IMR-90 (cell line): ENCODE results near the gene KCTD5. TPM values are rescaled to one million over a fixed set of nuclear protein-coding genes. Genes with fewer than 3 reads are reported as not detected.

ENCODE experiments used
- ATAC-seq: fragments of 200-7000 bp; cut with Tn5 transposase; 2 replicates; pipeline ENCODE4 v1.9.1; 2020; ENCODE audit warnings: low read depth, mild to moderate bottlenecking, moderate library complexity
- BruUV-seq: library from RNA; stranded (reverse); fragments of 400-500 nt; replicated peaks from 2 replicates; lab custom pipeline; 2021; lab: Mats Ljungman, UMichigan
- CTCF ChIA-PET: fragments of 300-600 bp; formaldehyde crosslinking; extraction: SDS; loops from one replicate; lab custom pipeline; 2021; ENCODE audit warnings: antibody characterized with exemption; lab: Yijun Ruan, JAX
- POLR2A ChIA-PET: fragments of 300-600 bp; sonication (Branson Sonifier 250); formaldehyde crosslinking; loops from one replicate; lab custom pipeline; 2022; ENCODE audit warnings: antibody characterized with exemption; ENCODE audit not compliant: unreplicated experiment; lab: Charles Lee
- DNase-seq: peaks from one replicate; pipeline ENCODE4 v3.0.0; 2013
- H2AFZ ChIP-seq: replicated peaks from 2 replicates; pipeline ENCODE3; 2013; ENCODE audit warnings: low read length, mild to moderate bottlenecking; ENCODE audit not compliant: poor library complexity
- H2AK5ac ChIP-seq: 2 replicates; pipeline ENCODE4 v1.6.1; 2013; ENCODE audit warnings: low read depth, low read length, inconsistent platforms
- H2AK9ac ChIP-seq: replicated peaks from 2 replicates; pipeline ENCODE3; 2013; ENCODE audit warnings: mild to moderate bottlenecking, low read depth, low read length, moderate library complexity; ENCODE audit not compliant: poor library complexity
- H2BK120ac ChIP-seq: 2 replicates; pipeline ENCODE4 v1.6.1; 2013; ENCODE audit warnings: low read depth, low read length, inconsistent platforms
- H2BK15ac ChIP-seq: 3 replicates; pipeline ENCODE4 v1.6.1; 2013; ENCODE audit warnings: low read depth, low read length, inconsistent platforms
- H2BK20ac ChIP-seq: 2 replicates; pipeline ENCODE4 v1.6.1; 2013; ENCODE audit warnings: low read depth, mild to moderate bottlenecking, inconsistent platforms, low read length, moderate library complexity
- H2BK5ac ChIP-seq: 2 replicates; pipeline ENCODE4 v1.6.1; 2013; ENCODE audit warnings: mild to moderate bottlenecking, low read depth, low read length, inconsistent platforms; ENCODE audit not compliant: poor library complexity, severe bottlenecking
- H3K14ac ChIP-seq: replicated peaks from 2 replicates; pipeline ENCODE4 v1.6.1; 2013; ENCODE audit warnings: low read depth, low read length, inconsistent platforms
- H3K18ac ChIP-seq: 2 replicates; pipeline ENCODE4 v1.6.1; 2013; ENCODE audit warnings: low read depth, low read length, control low read depth
- H3K23ac ChIP-seq: 2 replicates; pipeline ENCODE4 v1.6.1; 2013; ENCODE audit warnings: low read depth, low read length, inconsistent platforms
- H3K27ac ChIP-seq: 2 replicates; pipeline ENCODE4 v1.5.1; 2013; ENCODE audit warnings: mild to moderate bottlenecking, control low read depth, low read length; ENCODE audit not compliant: insufficient read depth
- H3K27me3 ChIP-seq: 2 replicates; pipeline ENCODE4 v1.6.1; 2013; ENCODE audit warnings: low read length; ENCODE audit not compliant: control insufficient read depth, insufficient read depth
- H3K36me3 ChIP-seq: 2 replicates; pipeline ENCODE4 v1.6.1; 2013; ENCODE audit warnings: low read length, mixed read lengths; ENCODE audit not compliant: control insufficient read depth, insufficient read depth
- H3K4ac ChIP-seq: 2 replicates; pipeline ENCODE4 v1.6.1; 2013; ENCODE audit warnings: low read depth, low read length, inconsistent platforms
- H3K4me1 ChIP-seq: 2 replicates; pipeline ENCODE4 v1.6.1; 2013; ENCODE audit warnings: low read length, mixed read lengths; ENCODE audit not compliant: control insufficient read depth, insufficient read depth
- H3K4me2 ChIP-seq: 2 replicates; pipeline ENCODE4 v1.6.1; 2013; ENCODE audit warnings: low read depth, mild to moderate bottlenecking, control low read depth, low read length, moderate library complexity
- H3K4me3 ChIP-seq: 2 replicates; pipeline ENCODE4 v1.5.1; 2013; ENCODE audit warnings: low read depth, mild to moderate bottlenecking, control low read depth, low read length, moderate library complexity; ENCODE audit not compliant: insufficient read depth
- H3K56ac ChIP-seq: 2 replicates; pipeline ENCODE4 v1.6.1; 2013; ENCODE audit warnings: low read length, inconsistent platforms; ENCODE audit not compliant: insufficient read depth; ENCODE audit errors: extremely low read depth
- H3K79me1 ChIP-seq, 2 experiments: 2 replicates each; pipeline ENCODE4 v1.6.1; 2013; ENCODE audit warnings: low read length in 2 of 2, inconsistent platforms in 1 of 2, low read depth in 1 of 2
- H3K9ac ChIP-seq: 2 replicates; pipeline ENCODE4 v1.6.1; 2013; ENCODE audit warnings: low read depth, low read length, control low read depth
- H3K9me1 ChIP-seq: 2 replicates; pipeline ENCODE4 v1.6.1; 2013; ENCODE audit warnings: low read length, inconsistent platforms; ENCODE audit not compliant: insufficient read depth
- H3K9me3 ChIP-seq: 2 replicates; pipeline ENCODE4 v1.6.1; 2013; ENCODE audit warnings: low read length; ENCODE audit not compliant: control insufficient read depth, insufficient read depth
- H4K20me1 ChIP-seq: 2 replicates; pipeline ENCODE4 v1.6.1; 2013; ENCODE audit warnings: low read length, inconsistent platforms; ENCODE audit not compliant: insufficient read depth
- H4K5ac ChIP-seq: 2 replicates; pipeline ENCODE4 v1.6.1; 2013; ENCODE audit warnings: mild to moderate bottlenecking, low read depth, low read length, control low read depth
- H4K8ac ChIP-seq, 2 experiments: 2 replicates each; pipeline ENCODE4 v1.6.1; 2013; ENCODE audit warnings: low read depth in 2 of 2, low read length in 2 of 2, control low read depth in 1 of 2, inconsistent platforms in 1 of 2
- H4K91ac ChIP-seq: 2 replicates; pipeline ENCODE4 v1.6.1; 2013; ENCODE audit warnings: low read depth, low read length, inconsistent platforms; ENCODE audit not compliant: insufficient read depth
- BHLHE40 ChIP-seq: fragments of 150-350 bp; IDR thresholded peaks from 2 replicates; pipeline ENCODE4 v1.6.1; 2016; ENCODE audit warnings: mild to moderate bottlenecking, low read depth, low read length
- CEBPB ChIP-seq: IDR thresholded peaks from 2 replicates; pipeline ENCODE4 v1.6.1; 2012; ENCODE audit warnings: low read depth, low read length, improper control_type of control experiment
- CTCF ChIP-seq: conservative IDR thresholded peaks from 2 replicates; pipeline ENCODE4 v1.5.1; 2012; ENCODE audit warnings: mild to moderate bottlenecking, low read depth, low read length, improper control_type of control experiment
- ELK1 ChIP-seq: fragments of 150-350 bp; IDR thresholded peaks from 2 replicates; pipeline ENCODE4 v1.6.1; 2016; ENCODE audit warnings: low read depth, mild to moderate bottlenecking, low read length, moderate library complexity, borderline replicate concordance
- FOS ChIP-seq: fragments of 150-350 bp; IDR thresholded peaks from 2 replicates; pipeline ENCODE4 v1.6.1; 2016; ENCODE audit warnings: low read depth, low read length
- MAFK ChIP-seq: IDR thresholded peaks from 2 replicates; pipeline ENCODE4 v1.6.1; 2012; ENCODE audit warnings: low read depth, low read length, improper control_type of control experiment
- MAZ ChIP-seq: IDR thresholded peaks from 2 replicates; pipeline ENCODE4 v1.6.1; 2012; ENCODE audit warnings: low read depth, mild to moderate bottlenecking, low read length, improper control_type of control experiment, moderate library complexity, borderline replicate concordance
- MXI1 ChIP-seq: IDR thresholded peaks from 2 replicates; pipeline ENCODE4 v1.6.1; 2012; ENCODE audit warnings: low read depth, mild to moderate bottlenecking, low read length, moderate library complexity, borderline replicate concordance
- NFE2L2 ChIP-seq: fragments of 150-350 bp; IDR thresholded peaks from 2 replicates; pipeline ENCODE4 v1.6.1; 2016; ENCODE audit warnings: low read depth, mild to moderate bottlenecking, low read length
- POLR2A ChIP-seq: IDR thresholded peaks from 2 replicates; pipeline ENCODE4 v1.6.1; 2012; ENCODE audit warnings: mild to moderate bottlenecking, low read depth, low read length
- RCOR1 ChIP-seq: IDR thresholded peaks from 2 replicates; pipeline ENCODE4 v1.6.1; 2012; ENCODE audit warnings: mild to moderate bottlenecking, low read length, improper control_type of control experiment; ENCODE audit not compliant: insufficient replicate concordance
- RFX5 ChIP-seq: IDR thresholded peaks from 2 replicates; pipeline ENCODE4 v1.8.0; 2012; ENCODE audit warnings: low read depth, mild to moderate bottlenecking, low read length, moderate library complexity
- SMC3 ChIP-seq: fragments of 150-350 bp; IDR thresholded peaks from 2 replicates; pipeline ENCODE4 v1.6.1; 2016; ENCODE audit warnings: low read depth, mild to moderate bottlenecking, antibody characterized with exemption, low read length, moderate library complexity
- USF2 ChIP-seq: fragments of 150-350 bp; IDR thresholded peaks from 2 replicates; pipeline ENCODE4 v1.6.1; 2017; ENCODE audit warnings: mild to moderate bottlenecking, antibody characterized with exemption, low read length, low read depth
- WGBS, 2 experiments: methylation state at CpG; one replicate each; pipeline versions ENCODE4 v1.1.5 to v1.1.7; 2013; ENCODE audit warnings: missing lambda C conversion rate in 2 of 2; ENCODE audit not compliant: insufficient read length in 1 of 2; ENCODE audit errors: extremely low coverage in 2 of 2; 5-methylcytosine and 5-hydroxymethylcytosine counted together
- dilution Hi-C: fragments of 300-500 bp; cut with HindIII; formaldehyde crosslinking; loops from one replicate; pipeline ENCODE4 v1.14.3; 2018; ENCODE audit warnings: low sequenced_read_pairs; ENCODE audit not compliant: unreplicated experiment
- in situ Hi-C: fragments of 300-500 bp; cut with MboI; formaldehyde crosslinking; loops from 3 replicates; pipeline ENCODE4 v1.14.3; 2019; ENCODE audit warnings: low sequenced_read_pairs, inconsistent platforms, mixed read lengths
- intact Hi-C: fragments of 100-400 bp; cut with micrococcal nuclease; formaldehyde crosslinking; loops from 2 replicates; pipeline ENCODE4 v1.10.0; 2022
- polyA plus RNA-seq, 3 experiments: library from polyadenylated mRNA; depleted of rRNA; stranded (reverse); fragments of >200 nt; gene quantifications; 2 replicates each; pipeline ENCODE4 v1.2.3, GENCODE V29; 2012; ENCODE audit warnings: low replicate concordance in 1 of 3
- total RNA-seq: library from RNA; depleted of rRNA; stranded (reverse); fragments of >200 nt; gene quantifications from 2 replicates; pipeline ENCODE4 v1.2.3, GENCODE V29; 2012

Gene KCTD5
- total and polyA plus RNA-seq, 2 of the 4 experiments (the other 2 are of a cell fraction), result 17.2 to 56.2 TPM

GRCh38 chr16:2734844-2735515 is 52.7 kb downstream of the KCTD5 start:
- dilution Hi-C loops, result no loop called here
- no peak overlapping the region for H2BK5ac ChIP-seq
- H4K91ac ChIP-seq, result no peak overlapping the region
- no peak overlapping the region for H4K5ac ChIP-seq
- H2BK20ac ChIP-seq, result no peak overlapping the region
- intact Hi-C loops, result no loop called here
- H2BK15ac ChIP-seq, result no peak overlapping the region
- H3K36me3 ChIP-seq, result no peaks in the 10 kb centered on the region
- TF ChIP-seq BHLHE40 (no peak), MXI1 (no peak), MAZ (no peak), SMC3 (no peak), CTCF (no peak), RCOR1 (no peak), POLR2A (no peak), CEBPB (no peak), USF2 (no peak), FOS (no peak), RFX5 (no peak), NFE2L2 (no peak), ELK1 (no peak), MAFK (no peak)
- in situ Hi-C loops, result no loop called here
- H2AK5ac ChIP-seq, result no peak overlapping the region
- no peak overlapping the region for H3K56ac ChIP-seq
- no peak overlapping the region for H3K4me3 ChIP-seq
- H3K14ac ChIP-seq, result no peak overlapping the region
- no peak for ATAC-seq
- no peaks in the 10 kb centered on the region for H3K9me1 ChIP-seq
- BruUV-seq, result no TSS peak
- H4K20me1 ChIP-seq, result no peaks in the 10 kb centered on the region
- H3K79me1 ChIP-seq, result no peaks in the 10 kb centered on the region
- no peak for DNase-seq
- ChIA-PET POLR2A (no interaction called here), CTCF (no interaction called here)
- H3K4me1 ChIP-seq, result no peaks in the 10 kb centered on the region
- WGBS, 2 experiments, result 84% methylated on average over 3 of the region's 10 CpGs; no CpG with 5 or more reads in 1 of the 2 experiments
- no peak overlapping the region for H4K8ac ChIP-seq
- no peak overlapping the region for H2AFZ ChIP-seq
- no peak overlapping the region for H3K18ac ChIP-seq
- no peak overlapping the region for H3K23ac ChIP-seq
- no peak overlapping the region for H3K27ac ChIP-seq
- peaks cover 5% of the 10 kb centered on the region for H3K27me3 ChIP-seq
- no peak overlapping the region for H2BK120ac ChIP-seq
- no peak overlapping the region for H3K4ac ChIP-seq
- H2AK9ac ChIP-seq, result peak overlapping the region; percentile 61
- H3K9me3 ChIP-seq, result no peaks in the 10 kb centered on the region
- H3K4me2 ChIP-seq, result no peak overlapping the region
- no peak overlapping the region for H3K9ac ChIP-seq
